HT1080 (cell line): ENCODE measurements around the gene PGAM5. TPM values are rescaled to one million over a fixed set of nuclear protein-coding genes. Genes with fewer than 3 reads are reported as not detected.
A peak's percentile ranks its signal among the peaks of the same experiment; 100 is the strongest.
"Not testable (repeated sequence)": the region's sequence is repeated elsewhere in the genome, so short reads cannot be mapped to it uniquely, and the experiment has no call there.

Experiments
- DNase-seq: peaks from one replicate; pipeline ENCODE4 v3.0.0-alpha.2; 2015; ENCODE audit warnings: low read depth
- small RNA-seq: library from RNA; depleted of rRNA; stranded (forward); fragments of <200 nt; gene quantifications from one replicate; pipeline ENCODE3, GENCODE V24; 2014
- total RNA-seq: library from RNA; depleted of rRNA; stranded (reverse); fragments of >200 nt; shearing (Covaris generic); gene quantifications from 2 replicates; pipeline ENCODE4 v1.2.3, GENCODE V29; 2014; rRNA removed

Gene PGAM5
- total RNA-seq, 1 experiment from 2014 or later: 145 TPM

- DNase-seq: no peak
Observed at GRCh38 chr12:132743831-132744230, 33.2 kb downstream of the PGAM5 start.

- DNase-seq: no peak
Observed at GRCh38 chr12:132746613-132747012, 36.0 kb downstream of the PGAM5 start.

DNA sequence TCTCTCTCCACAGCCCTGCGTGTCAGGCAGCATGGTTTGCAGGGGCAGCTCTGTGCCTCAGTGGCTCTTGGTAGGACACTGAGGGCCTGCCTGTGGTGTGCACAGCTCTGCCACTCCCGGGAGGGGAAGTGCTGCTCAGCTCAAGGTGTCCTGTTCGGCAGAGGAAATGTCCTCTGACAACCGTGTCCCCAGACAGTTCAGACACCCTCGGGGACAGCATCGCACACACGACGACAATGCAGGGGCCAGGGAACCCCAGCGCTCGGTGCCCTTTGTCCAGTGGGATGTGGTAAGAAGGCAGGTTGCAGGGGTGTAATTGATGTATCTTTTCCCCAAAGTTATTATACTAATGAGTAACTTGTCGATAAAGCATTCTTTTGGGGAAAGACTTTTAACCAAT lies 36.8 kb downstream of the PGAM5 start:
- no peak for DNase-seq

DNA sequence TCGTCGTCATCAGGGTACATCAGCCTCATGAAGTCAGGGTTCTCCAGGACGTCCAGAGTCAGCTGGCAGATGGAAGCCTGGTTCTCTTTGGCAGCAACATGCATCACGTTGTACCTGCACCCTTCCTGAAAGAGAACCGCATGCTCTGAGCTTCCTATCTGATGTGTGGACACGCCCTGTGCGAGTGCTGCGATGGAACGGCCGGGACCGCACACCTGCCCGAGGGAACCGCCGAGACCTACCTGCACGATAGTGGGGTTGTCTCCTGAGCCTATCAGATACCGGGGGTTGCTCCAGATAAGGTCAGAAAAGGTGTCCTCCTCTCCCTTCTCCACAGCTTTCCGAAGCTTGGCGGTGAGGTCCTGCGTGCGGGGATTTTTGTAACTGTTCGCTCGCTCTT lies 37.3 kb downstream of the PGAM5 start:
- no peak for DNase-seq

DNA sequence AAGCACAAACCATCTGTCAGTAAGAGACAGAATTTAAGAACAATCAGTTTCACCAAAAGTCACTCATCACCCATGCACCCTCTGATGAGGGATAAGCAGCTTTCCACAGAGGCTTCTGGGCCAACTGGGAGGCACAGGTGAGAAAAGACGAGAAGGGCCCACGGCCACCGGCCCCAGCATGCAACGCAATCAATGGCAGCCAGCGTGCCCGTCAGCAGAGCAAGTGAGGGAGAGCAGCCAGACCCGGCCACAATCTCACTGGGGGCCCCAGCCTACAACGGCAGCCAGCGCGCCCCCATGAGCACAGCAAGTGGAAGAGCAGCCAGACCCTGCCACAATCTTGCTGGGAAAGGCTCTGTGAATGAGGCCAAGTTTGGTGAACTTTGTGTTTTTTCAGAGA lies 37.7 kb downstream of the PGAM5 start:
- DNase-seq: no peak

GRCh38 chr12:132753670-132754069 lies 43.0 kb downstream of the PGAM5 start:
- DNase-seq: not testable (repeated sequence)

- no peak for DNase-seq
Observed at GRCh38 chr12:132754160-132754932, 43.7 kb downstream of the PGAM5 start.

DNA sequence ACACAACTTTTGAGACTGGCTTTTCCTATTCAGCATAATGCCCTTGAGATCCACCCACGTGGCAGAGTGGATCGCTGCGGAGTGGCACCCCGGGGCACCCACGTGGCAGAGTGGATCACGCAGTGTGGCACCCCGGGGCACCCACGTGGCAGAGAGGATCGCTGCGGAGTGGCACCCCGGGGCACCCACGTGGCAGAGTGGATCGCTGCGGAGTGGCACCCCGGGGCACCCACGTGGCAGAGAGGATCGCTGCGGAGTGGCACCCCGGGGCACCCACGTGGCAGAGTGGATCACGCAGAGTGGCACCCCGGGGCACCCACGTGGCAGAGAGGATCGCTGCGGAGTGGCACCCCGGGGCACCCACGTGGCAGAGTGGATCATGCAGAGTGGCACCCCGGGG lies 48.2 kb downstream of the PGAM5 start:
- DNase-seq: not testable (repeated sequence)

- no peak for DNase-seq
Observed at GRCh38 chr12:132759359-132759758, 48.7 kb downstream of the PGAM5 start.

- peak; percentile 64 for DNase-seq
Observed at GRCh38 chr12:132761032-132761920, 50.6 kb downstream of the PGAM5 start, which contains the start of gene ANKLE2. Gene ANKLE2 (minus strand): TSS chr12:132761832. CDS start chr12:132761798, 34 bp downstream.

DNA sequence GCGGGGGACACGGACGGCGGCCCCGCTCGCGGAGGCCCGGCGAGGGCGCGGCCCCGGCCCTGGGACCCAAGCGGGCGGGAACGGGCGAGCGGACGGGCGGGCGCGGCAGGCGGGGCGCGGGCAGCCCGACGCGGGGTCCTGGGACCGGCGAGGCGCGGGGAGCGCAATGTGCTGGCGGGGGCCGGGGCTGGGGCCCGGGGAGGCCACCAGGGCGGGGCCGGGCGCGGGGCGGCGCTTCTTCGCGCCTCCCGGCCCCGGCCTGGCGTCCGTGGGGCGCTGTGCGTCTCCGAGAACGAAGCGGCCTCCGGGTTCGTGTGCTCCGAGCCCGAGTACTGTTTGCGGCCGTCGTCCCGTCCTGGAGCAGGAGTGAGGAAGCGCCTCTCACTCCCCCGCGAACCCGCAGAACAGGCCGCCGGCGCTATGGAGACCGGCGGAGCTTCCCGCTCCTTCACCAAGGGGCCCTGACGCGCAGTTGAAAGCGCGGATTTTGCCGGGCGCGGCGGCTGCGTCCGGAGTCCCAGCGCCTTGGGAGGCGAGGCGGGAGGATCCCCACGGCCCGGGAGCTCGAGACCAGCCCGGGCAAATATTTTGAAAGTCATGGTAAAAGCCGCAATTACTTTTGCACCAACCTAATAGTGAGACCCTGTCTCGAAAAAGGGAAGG lies 51.4 kb downstream of the PGAM5 start:
- peak; percentile 73 for DNase-seq

DNA sequence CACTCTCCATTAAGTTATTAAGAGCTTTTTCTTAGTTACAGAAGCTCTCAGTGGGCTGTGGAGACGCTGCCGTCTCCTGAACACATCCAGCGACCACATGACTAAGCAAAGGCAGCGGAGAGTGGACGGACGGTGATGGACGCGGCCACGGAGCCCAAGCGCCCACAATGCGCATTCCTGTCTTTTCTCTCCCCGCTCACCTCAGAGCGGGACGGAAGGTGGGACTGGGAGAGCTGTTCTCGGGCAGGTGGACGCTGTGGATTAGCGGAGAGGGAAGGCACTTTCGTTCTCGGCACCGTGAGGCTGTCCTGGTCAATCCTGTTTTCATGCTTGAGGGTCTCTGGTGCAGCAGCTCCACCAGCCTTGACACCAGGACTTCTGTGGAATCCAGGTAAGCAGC lies 53.6 kb downstream of the PGAM5 start:
- DNase-seq: no peak

DNA sequence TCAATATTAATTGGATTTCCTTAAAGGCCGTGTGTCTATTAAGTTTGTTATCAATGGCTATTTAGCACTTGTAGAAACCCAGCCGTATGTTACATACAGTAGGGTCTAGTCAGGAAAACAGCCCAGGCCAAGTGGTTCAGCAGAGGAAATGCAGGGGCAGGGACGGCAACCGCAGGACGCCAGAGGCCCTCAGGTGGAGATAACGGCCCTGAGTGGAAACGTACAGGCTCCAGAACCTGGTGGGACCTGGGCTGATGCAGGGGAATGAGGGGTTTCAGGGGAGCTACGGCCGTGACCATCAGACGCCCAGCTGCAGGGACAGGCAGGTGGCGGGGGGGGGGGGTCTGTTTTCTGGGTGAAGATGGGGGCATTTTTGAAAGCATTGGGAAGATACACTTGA lies 54.7 kb downstream of the PGAM5 start:
- DNase-seq: no peak

DNA sequence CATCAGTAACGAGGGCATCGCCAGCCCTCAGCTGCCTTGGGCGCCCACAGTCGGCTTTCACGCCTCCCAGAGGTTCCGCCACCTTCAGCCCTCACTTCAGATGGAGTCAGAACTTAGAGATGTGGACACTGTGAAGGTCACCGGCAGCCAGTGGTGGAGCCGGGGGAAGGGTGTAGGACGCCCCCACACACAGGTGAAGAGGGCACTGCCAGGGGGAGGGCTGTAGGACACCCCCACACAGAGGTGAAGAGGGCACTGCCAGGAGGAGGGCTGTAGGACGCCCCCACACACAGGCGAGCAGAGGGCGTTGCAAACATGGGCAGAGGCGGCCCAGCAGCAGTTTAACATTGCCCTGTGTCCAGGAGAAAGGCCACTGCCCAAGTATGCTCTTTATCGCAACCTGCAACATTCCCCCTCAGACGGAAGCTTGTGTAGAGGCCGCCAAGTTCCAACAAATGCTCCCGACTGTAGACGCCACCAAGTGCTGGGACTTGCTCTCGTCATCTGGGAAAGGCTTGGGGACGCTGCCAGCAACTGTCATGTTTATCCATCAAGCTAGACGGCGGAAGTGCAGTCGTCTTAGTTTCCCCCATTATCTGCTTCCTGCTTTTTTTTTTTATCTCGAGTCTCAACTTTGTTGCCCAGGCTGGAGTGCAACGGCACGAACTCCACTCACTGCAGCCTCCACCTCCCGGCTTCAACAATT lies 55.9 kb downstream of the PGAM5 start:
- DNase-seq: no peak

- no peak for DNase-seq
Observed at GRCh38 chr12:132771126-132771838, 60.6 kb downstream of the PGAM5 start.

Small RNAs within 50 kb of the gene (small RNA-seq; reads per million reads assigned to genes)
- gene RNA5SP379: not detected

Other genes with a start within 250 kb of the PGAM5 start
- 5.7 and 15.5 TPM in 2 replicates for gene FBRSL1, start 220.7 kb upstream of the PGAM5 start, total RNA-seq
- gene LRCOL1, start 100.3 kb upstream of the PGAM5 start, total RNA-seq: not detected in 2 replicates
- not detected in 2 replicates for gene P2RX2, start 92.1 kb upstream of the PGAM5 start, total RNA-seq
- gene POLE, start 23.5 kb upstream of the PGAM5 start, total RNA-seq: 35.5 and 39.1 TPM in 2 replicates
- 43.7 TPM in 2 replicates for gene PXMP2, start 23.3 kb upstream of the PGAM5 start, total RNA-seq
- gene ANKLE2, start 51.0 kb downstream of the PGAM5 start, total RNA-seq: 52.5 and 59.5 TPM in 2 replicates
- gene GOLGA3, start 118.0 kb downstream of the PGAM5 start, total RNA-seq: 76.4 and 80.9 TPM in 2 replicates
- 24.2 and 24.7 TPM in 2 replicates for gene CHFR, start 176.8 kb downstream of the PGAM5 start, total RNA-seq
- gene ZNF605, start 245.5 kb downstream of the PGAM5 start, total RNA-seq: 4.4 and 5.5 TPM in 2 replicates